HCT116 (cell line): ENCODE measurements around the gene MRPL24. TPM values are rescaled to one million over a fixed set of nuclear protein-coding genes. Genes with fewer than 3 reads are reported as not detected.

Experiments
- ATAC-seq: fragments of 200-7000 bp; cut with Tn5 transposase; 2 replicates; pipeline ENCODE4 v1.9.1; 2020; ENCODE audit warnings: mild to moderate bottlenecking, moderate library complexity
- BruUV-seq: library from RNA; stranded (reverse); fragments of 400-500 nt; replicated peaks from 2 replicates; lab custom pipeline; 2021; lab: Mats Ljungman, UMichigan
- CTCF ChIA-PET: fragments of 300-600 bp; sonication (Branson Sonifier 250); formaldehyde crosslinking; loops from one replicate; lab custom pipeline; 2021; ENCODE audit warnings: antibody characterized with exemption; lab: Charles Lee
- POLR2A ChIA-PET: fragments of 300-600, 350-600 bp; sonication (Branson Sonifier 250); formaldehyde crosslinking; loops from one replicate; lab custom pipeline; 2021; ENCODE audit warnings: antibody characterized with exemption; lab: Charles Lee
- RAD21 ChIA-PET, 2 experiments: fragments of 300-600 bp; sonication (Branson Sonifier 250); formaldehyde crosslinking; loops; one replicate each; lab custom pipeline; 2023; ENCODE audit warnings: low total read pairs in 2 of 2; ENCODE audit not compliant: uncharacterized antibody in 2 of 2, unreplicated experiment in 2 of 2, low non-redundant PET in 1 of 2; lab: Charles Lee
- DNase-seq: peaks from one replicate; pipeline ENCODE4 v3.0.0-alpha.2; 2010; ENCODE audit warnings: low read depth, low spot score
- H2AFZ ChIP-seq: fragments of 200-600 bp; shearing (Covaris generic), sonication (generic); 2 replicates; pipeline ENCODE4 v1.6.1; 2017; ENCODE audit warnings: low read depth, mixed run types, mixed read lengths, antibody characterized with exemption, low read length; ENCODE audit not compliant: poor library complexity, severe bottlenecking
- H3K27ac ChIP-seq: 2 replicates; pipeline ENCODE4 v1.5.1; 2012; ENCODE audit warnings: low read depth, low read length
- H3K27me3 ChIP-seq: fragments of 200-600 bp; sonication (generic); 2 replicates; pipeline ENCODE4 v1.6.1; 2016; ENCODE audit warnings: mixed run types, low read length, mixed read lengths; ENCODE audit not compliant: insufficient read depth
- H3K36me3 ChIP-seq, 2 experiments: fragments of 200-500 bp in 1 of 2; fragments of 200-600 bp in 1 of 2; sonication (Bioruptor generic) in 1 of 2; sonication (generic) in 1 of 2; 2 replicates each; pipeline versions ENCODE4 v1.5.1 to v1.6.1; 2014 to 2016; ENCODE audit warnings: low read length in 2 of 2, inconsistent platforms in 1 of 2, mixed read lengths in 1 of 2, mixed run types in 1 of 2; ENCODE audit not compliant: insufficient read depth in 2 of 2, control insufficient read depth in 1 of 2
- H3K4me1 ChIP-seq, 2 experiments: fragments of 200-600 bp in 1 of 2; sonication (generic) in 1 of 2; 2 replicates each; pipeline versions ENCODE4 v1.5.1 to v1.6.1; 2012 to 2017; ENCODE audit warnings: low read length in 2 of 2, inconsistent platforms in 1 of 2, mild to moderate bottlenecking in 1 of 2, mixed read lengths in 1 of 2, mixed run types in 1 of 2, moderate library complexity in 1 of 2; ENCODE audit not compliant: insufficient read depth in 2 of 2, control insufficient read depth in 1 of 2
- H3K4me2 ChIP-seq: fragments of 200-600 bp; sonication (generic); 2 replicates; pipeline ENCODE4 v1.6.1; 2017; ENCODE audit warnings: mixed run types, low read length, mixed read lengths
- H3K4me3 ChIP-seq, 2 experiments: fragments of 200-600 bp in 1 of 2; sonication (generic) in 1 of 2; replicated peaks in 1 of 2; 2 replicates each; pipeline ENCODE4 v1.5.1; 2011 to 2016; ENCODE audit warnings: low read length in 2 of 2, control low read depth in 1 of 2, low read depth in 1 of 2, mild to moderate bottlenecking in 1 of 2, mixed read lengths in 1 of 2, mixed run types in 1 of 2
- H3K79me2 ChIP-seq: fragments of 200-600 bp; sonication (generic); 2 replicates; pipeline ENCODE4 v1.6.1; 2017; ENCODE audit warnings: mild to moderate bottlenecking, mixed run types, low read length, moderate library complexity, mixed read lengths; ENCODE audit not compliant: insufficient read depth
- H3K9ac ChIP-seq: fragments of 200-600 bp; sonication (generic); 2 replicates; pipeline ENCODE4 v1.6.1; 2016; ENCODE audit warnings: low read length, mixed read lengths
- H3K9me2 ChIP-seq: fragments of 200-600 bp; sonication (generic), shearing (Covaris generic); 2 replicates; pipeline ENCODE4 v1.6.1; 2017; ENCODE audit warnings: mixed run types, mild to moderate bottlenecking, moderate library complexity; ENCODE audit not compliant: insufficient read depth
- H3K9me3 ChIP-seq, 2 experiments: fragments of 200-500 bp in 1 of 2; fragments of 200-600 bp in 1 of 2; sonication (Bioruptor generic) in 1 of 2; sonication (generic) in 1 of 2; 2 replicates each; pipeline ENCODE4 v1.6.1; 2014 to 2017; ENCODE audit warnings: low read length in 2 of 2, mixed read lengths in 2 of 2, inconsistent platforms in 1 of 2, low read depth in 1 of 2, mild to moderate bottlenecking in 1 of 2, mixed run types in 1 of 2, moderate library complexity in 1 of 2; ENCODE audit not compliant: control insufficient read depth in 1 of 2, insufficient read depth in 1 of 2
- H4K20me1 ChIP-seq: fragments of 200-600 bp; sonication (generic), shearing (Covaris generic); 2 replicates; pipeline ENCODE4 v1.6.1; 2017; ENCODE audit warnings: mixed run types, mild to moderate bottlenecking, moderate library complexity; ENCODE audit not compliant: insufficient read depth
- CBX3 ChIP-seq: IDR thresholded peaks from 2 replicates; pipeline ENCODE4 v1.6.1; 2012; ENCODE audit warnings: low read depth
- CEBPB ChIP-seq: IDR thresholded peaks from 2 replicates; pipeline ENCODE4 v1.6.1; 2012; ENCODE audit warnings: low read depth
- CTCF ChIP-seq, 3 experiments: fragments of 200-600 bp in 1 of 3; sonication (generic) in 1 of 3; IDR thresholded peaks in 2 of 3; conservative IDR thresholded peaks in 1 of 3; 2 replicates each; pipeline ENCODE4 v1.5.1; 2012 to 2017; ENCODE audit warnings: low read depth in 2 of 3, low read length in 2 of 3, antibody characterized with exemption in 1 of 3, borderline replicate concordance in 1 of 3, control low read depth in 1 of 3, mild to moderate bottlenecking in 1 of 3, mixed read lengths in 1 of 3, mixed run types in 1 of 3, moderate library complexity in 1 of 3; ENCODE audit not compliant: insufficient read depth in 1 of 3
- EZH2 ChIP-seq: fragments of 200-600 bp; sonication (generic); IDR thresholded peaks from 2 replicates; pipeline ENCODE4 v1.6.1; 2017; ENCODE audit warnings: antibody characterized with exemption, mixed run types
- FOSL1 ChIP-seq: IDR thresholded peaks from 2 replicates; pipeline ENCODE4 v1.6.1; 2012; ENCODE audit warnings: low read depth
- JUND ChIP-seq: IDR thresholded peaks from 2 replicates; pipeline ENCODE4 v1.6.1; 2012
- MAX ChIP-seq: IDR thresholded peaks from 2 replicates; pipeline ENCODE4 v1.6.1; 2012
- POLR2A ChIP-seq: IDR thresholded peaks from 2 replicates; pipeline ENCODE4 v1.7.0; 2011; ENCODE audit warnings: borderline replicate concordance; ENCODE audit not compliant: insufficient read depth, insufficient read length; ENCODE audit errors: extremely low read depth
- POLR2AphosphoS5 ChIP-seq: IDR thresholded peaks from 2 replicates; pipeline ENCODE4 v1.6.1; 2011; ENCODE audit warnings: mild to moderate bottlenecking, low read depth, low read length, moderate library complexity
- RAD21 ChIP-seq: IDR thresholded peaks from 2 replicates; pipeline ENCODE4 v1.6.1; 2012; ENCODE audit warnings: low read depth, mild to moderate bottlenecking
- REST ChIP-seq: IDR thresholded peaks from 2 replicates; pipeline ENCODE4 v1.6.1; 2012; ENCODE audit warnings: low read depth
- SP1 ChIP-seq: IDR thresholded peaks from 2 replicates; pipeline ENCODE4 v1.6.1; 2012; ENCODE audit warnings: low read depth
- YY1 ChIP-seq: IDR thresholded peaks from 2 replicates; pipeline ENCODE4 v1.6.1; 2011; ENCODE audit warnings: low read length, low read depth, moderate library complexity, mild to moderate bottlenecking; ENCODE audit not compliant: insufficient replicate concordance; ENCODE audit errors: extremely low read depth
- ZBTB33 ChIP-seq: IDR thresholded peaks from 2 replicates; pipeline ENCODE4 v1.6.1; 2011; ENCODE audit warnings: mild to moderate bottlenecking, low read length, moderate library complexity; ENCODE audit not compliant: insufficient replicate concordance; ENCODE audit errors: extremely low read depth
- ZFX ChIP-seq: fragments of 450-650 bp; IDR thresholded peaks from 2 replicates; pipeline ENCODE4 v1.6.1; 2017
- ZNF274 ChIP-seq: fragments of 200-500 bp; sonication (Bioruptor generic); IDR thresholded peaks from 2 replicates; pipeline ENCODE4 v1.6.1; 2014; ENCODE audit warnings: mild to moderate bottlenecking, low read depth, low read length, inconsistent platforms
- intact Hi-C: fragments of 100-400 bp; cut with micrococcal nuclease; formaldehyde crosslinking; loops from 2 replicates; pipeline ENCODE4 v1.10.0; 2022
- total RNA-seq: library from RNA; stranded (reverse); gene quantifications from one replicate; pipeline ENCODE4 v1.2.1, GENCODE V29; 2021; ENCODE audit not compliant: unreplicated experiment

The MRPL24 gene
- total RNA-seq, 1 experiment from 2014 or later = 111 TPM

- intact Hi-C loops = no loop called here
- no peak for TF ChIP-seq FOSL1
- TF ChIP-seq CBX3 = no peak
- TF ChIP-seq YY1 = no peak
- no peak for TF ChIP-seq JUND
- no peak for TF ChIP-seq ZNF274
- TF ChIP-seq CTCF (IDR thresholded peaks at IDR 0.05 in 2 of 3, conservative IDR thresholded peaks at IDR 0.05 in 1 of 3; ENCODE audit: borderline replicate concordance in 1 of 3, insufficient read depth in 1 of 3, low read depth in 2 of 3, low read length in 2 of 3) = no peak
- no peak for TF ChIP-seq RAD21
- TF ChIP-seq ZBTB33 = no peak
- no peak for TF ChIP-seq ZFX
- no peak for TF ChIP-seq MAX
- no peak for TF ChIP-seq POLR2AphosphoS5
- no peak for TF ChIP-seq POLR2A
- no peak for TF ChIP-seq EZH2
- no peak for TF ChIP-seq REST
- no peak for TF ChIP-seq CEBPB
- no peak for TF ChIP-seq SP1
- H3K4me2 ChIP-seq = peak overlapping the region; percentile 84
- peak overlapping the region; percentile 72 for H3K27ac ChIP-seq
- no peak overlapping the region for H3K4me3 ChIP-seq
- DNase-seq (no peak), ATAC-seq (no peak)
- CTCF ChIA-PET = interaction anchor here (1.0 to 10.0 kb wide), 3 partner anchors 14 to 233 kb away, joined by 3 to 310 read pairs (median 9); partner anchors contain the start of gene CRABP2
- H3K9ac ChIP-seq = peak overlapping the region; percentile 55
- RAD21 ChIA-PET = no interaction called here
- no peaks in the 10 kb centered on the region for H3K9me2 ChIP-seq
- no peaks in the 10 kb centered on the region for H3K9me3 ChIP-seq
- no peaks in the 10 kb centered on the region for H3K79me2 ChIP-seq
- no peaks in the 10 kb centered on the region for H3K27me3 ChIP-seq
- peaks cover 6% of the 10 kb centered on the region in 2 experiments; a peak in 3 of 4 replicates for H3K36me3 ChIP-seq
- POLR2A ChIA-PET = interaction anchor here (0.7 to 4.1 kb wide), 2 partner anchors 10 to 32 kb away, joined by 3 to 36 read pairs; partner anchors contain the start of gene CRABP2
- H3K4me1 ChIP-seq = peaks cover 51 to 57% of the 10 kb centered on the region in 2 experiments
- H2AFZ ChIP-seq = no peak overlapping the region
- BruUV-seq = no TSS peak
- H4K20me1 ChIP-seq = no peaks in the 10 kb centered on the region
These were observed 46.8 kb downstream of the MRPL24 start for GRCh38 chr1:156693848-156694689.
